SK-N-MC (cell line): ENCODE data around the gene VGLL4.
A peak's percentile ranks its signal among the peaks of the same experiment; 100 is the strongest.
"Not testable (repeated sequence)": the region's sequence is repeated elsewhere in the genome, so short reads cannot be mapped to it uniquely, and the experiment has no call there.

Experiments
- DNase-seq: peaks from one replicate; pipeline ENCODE4 v3.0.0-alpha.2; 2011; ENCODE audit warnings: low read depth, low spot score
- H3K27ac ChIP-seq: fragments of 200-600 bp; sonication (generic); 2 replicates; pipeline ENCODE4 v1.5.1; 2016; ENCODE audit warnings: mixed run types
- H3K36me3 ChIP-seq: fragments of 200-600 bp; sonication (generic); 2 replicates; pipeline ENCODE4 v1.6.1; 2017; ENCODE audit warnings: antibody characterized with exemption, low read length, mixed read lengths; ENCODE audit not compliant: insufficient read depth
- H3K4me3 ChIP-seq: fragments of 200-600 bp; sonication (generic); 2 replicates; pipeline ENCODE4 v1.5.1; 2016
- H3K9ac ChIP-seq: fragments of 200-600 bp; sonication (generic); 2 replicates; pipeline ENCODE4 v1.8.0; 2017; ENCODE audit warnings: mixed run types, mixed read lengths; ENCODE audit not compliant: insufficient read length
- H3K9me3 ChIP-seq: fragments of 200-600 bp; sonication (generic); 2 replicates; pipeline ENCODE4 v1.6.1; 2017; ENCODE audit warnings: low read depth, mild to moderate bottlenecking, antibody characterized with exemption, low read length, moderate library complexity, mixed read lengths
- EZH2 ChIP-seq: fragments of 200-600 bp; sonication (generic); IDR thresholded peaks from one replicate; pipeline ENCODE4 v1.6.1; 2017; ENCODE audit warnings: antibody characterized with exemption
- FOXP2 ChIP-seq: optimal IDR thresholded peaks from 2 replicates; pipeline ENCODE3; 2011; ENCODE audit warnings: mild to moderate bottlenecking, moderate library complexity; ENCODE audit not compliant: insufficient read depth; ENCODE audit errors: extremely low read length, control extremely low read depth
- POLR2AphosphoS5 ChIP-seq: IDR thresholded peaks from 2 replicates; pipeline ENCODE4 v1.6.1; 2012; ENCODE audit warnings: mild to moderate bottlenecking, low read depth, low read length, borderline replicate concordance

Gene VGLL4

DNA sequence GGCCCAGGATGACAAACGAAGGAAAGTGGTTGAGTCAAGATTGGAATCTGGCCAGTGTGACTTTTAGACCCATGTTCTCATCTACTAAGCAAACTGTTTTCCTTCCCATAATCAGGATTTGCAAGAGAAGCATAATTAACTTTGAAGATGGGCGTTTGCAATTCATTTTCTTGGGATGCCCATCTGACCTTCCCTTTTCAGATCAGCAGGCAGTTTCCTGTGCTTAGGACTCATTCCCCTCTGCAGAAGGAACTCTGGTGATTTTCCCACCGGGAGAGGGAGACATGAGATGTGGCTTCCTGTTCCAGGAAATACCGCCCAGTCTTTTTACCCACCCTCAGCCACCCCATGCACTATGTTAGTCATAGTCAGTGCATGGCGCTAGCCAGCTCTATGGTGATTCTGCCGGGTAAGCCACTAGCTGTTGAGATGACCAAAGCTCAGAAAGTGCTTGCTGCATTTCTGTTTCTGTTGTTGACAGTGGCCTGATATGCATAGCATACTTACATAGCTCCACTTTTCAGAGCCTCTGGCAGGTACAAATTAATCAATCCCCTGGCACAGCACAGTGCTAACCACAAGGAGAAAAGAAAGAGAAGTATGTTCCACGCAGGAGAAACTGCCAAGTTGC is 129.4 kb downstream of the VGLL4 start:
- Histone ChIP-seq H3K9me3 (no peaks in the 10 kb centered on the region), H3K9ac (no peak overlapping the region), H3K27ac (peak overlapping the region; percentile 50; the same call in 1 of the 2 replicates), H3K36me3 (no peaks in the 10 kb centered on the region), H3K4me3 (no peak overlapping the region)
- TF ChIP-seq POLR2AphosphoS5 = no peak
- no peak for TF ChIP-seq EZH2
- TF ChIP-seq FOXP2 = no peak
- DNase-seq = no peak

DNA sequence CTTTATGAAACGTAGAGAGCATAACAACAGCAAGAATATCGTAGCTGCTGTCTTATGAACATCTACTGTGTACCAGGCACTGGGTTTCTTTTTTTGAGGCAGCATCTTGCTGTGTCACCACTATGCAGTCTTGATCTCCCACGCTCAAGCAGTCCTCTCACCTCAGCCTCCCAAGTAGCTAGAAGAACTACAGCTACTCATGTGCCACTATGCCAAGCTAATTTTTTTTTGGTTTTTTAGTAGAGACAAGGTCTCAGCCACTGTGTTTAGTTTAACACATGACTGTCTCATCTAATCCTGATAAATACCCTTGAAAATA is 129.9 kb downstream of the VGLL4 start:
- H3K27ac ChIP-seq = peak overlapping the region; percentile 50; the same call in 1 of the 2 replicates
- DNase-seq = no peak

DNA sequence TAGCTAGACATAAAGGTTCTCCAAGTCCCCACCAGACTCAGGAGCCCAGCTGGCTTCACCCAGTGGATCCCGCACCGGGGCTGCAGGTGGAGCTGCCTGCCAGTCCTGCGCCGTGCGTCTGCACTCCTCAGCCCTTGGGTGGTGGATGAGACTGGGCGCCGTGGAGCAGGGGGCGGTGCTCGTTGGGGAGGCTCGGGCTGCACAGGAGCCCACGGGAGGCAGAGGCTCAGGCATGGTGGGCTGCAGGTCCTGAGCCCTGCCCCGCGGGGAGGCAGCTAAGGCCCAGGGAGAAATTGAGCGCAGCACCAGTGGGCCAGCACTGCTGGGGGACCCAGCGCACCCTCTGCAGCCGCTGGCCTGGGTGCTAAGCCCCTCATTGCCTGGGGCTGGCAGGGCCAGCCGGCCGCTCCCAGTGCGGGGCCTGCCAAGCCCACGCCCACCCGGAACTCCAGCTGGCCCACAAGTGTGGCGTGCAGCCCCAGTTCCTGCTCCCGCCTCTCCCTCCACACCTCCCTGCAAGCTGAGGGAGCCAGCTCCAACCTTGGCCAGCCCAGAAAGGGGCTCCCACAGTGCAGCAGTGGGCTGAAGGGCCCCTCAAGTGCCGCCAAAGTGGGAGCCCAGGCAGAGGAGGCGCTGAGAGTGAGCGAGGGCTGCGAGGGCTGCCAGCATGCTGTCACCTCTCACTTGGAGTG is 130.4 kb downstream of the VGLL4 start:
- DNase-seq, H3K9me3 ChIP-seq, H3K4me3 ChIP-seq, H3K36me3 ChIP-seq, H3K27ac ChIP-seq, H3K9ac ChIP-seq: not testable (repeated sequence)

More for the DNA sequence above, 129.9 kb downstream of the VGLL4 start:
- Histone ChIP-seq H3K9me3 (no peaks in the 10 kb centered on the region), H3K4me3 (no peak overlapping the region), H3K36me3 (no peaks in the 10 kb centered on the region), H3K9ac (no peak overlapping the region)
- no peak for TF ChIP-seq EZH2
- no peak for TF ChIP-seq FOXP2
- TF ChIP-seq POLR2AphosphoS5 = no peak

DNA sequence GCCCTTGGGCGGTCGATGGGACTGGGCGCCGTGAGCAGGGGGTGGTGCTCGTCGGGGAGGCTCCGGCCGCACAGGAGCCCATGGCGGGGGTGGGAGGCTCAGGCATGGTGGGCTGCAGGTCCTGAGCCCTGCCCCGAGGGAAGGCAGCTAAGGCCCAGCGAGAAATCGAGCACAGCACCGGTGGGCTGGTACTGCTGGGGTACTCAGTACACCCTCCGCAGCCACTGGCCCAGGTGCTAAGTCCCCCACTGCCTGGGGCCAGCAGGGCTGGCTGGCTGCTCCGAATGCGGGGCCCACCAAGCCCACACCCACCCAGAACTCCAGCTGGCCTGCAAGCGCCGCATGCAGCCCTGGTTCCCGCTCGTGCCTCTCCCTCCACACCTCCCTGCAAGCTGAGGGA is 132.1 kb downstream of the VGLL4 start:
- H3K9me3 ChIP-seq, H3K36me3 ChIP-seq, DNase-seq, H3K4me3 ChIP-seq, H3K27ac ChIP-seq, H3K9ac ChIP-seq: not testable (repeated sequence)

DNA sequence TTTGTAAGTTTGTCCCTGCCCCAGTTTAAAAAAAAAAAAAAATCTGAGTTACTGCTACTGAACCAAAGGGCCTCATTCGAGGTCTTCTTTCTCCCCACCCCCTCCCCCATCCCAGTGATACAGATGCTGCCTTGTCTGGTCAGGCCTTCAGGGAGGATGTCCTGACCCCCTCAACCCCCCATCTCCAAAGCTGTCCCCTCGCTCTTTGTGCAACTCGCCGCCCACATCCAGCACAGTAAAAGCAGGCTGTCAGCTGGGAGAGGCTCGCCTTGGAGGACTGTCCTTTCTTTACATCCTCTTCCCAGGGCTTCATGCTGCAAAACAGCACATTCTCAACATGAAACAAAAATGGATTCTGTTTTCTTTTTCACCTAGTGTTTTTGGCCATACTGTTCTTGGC is 133.4 kb downstream of the VGLL4 start:
- H3K36me3 ChIP-seq = no peaks in the 10 kb centered on the region
- DNase-seq = no peak
- H3K9ac ChIP-seq = no peak overlapping the region
- H3K9me3 ChIP-seq = no peaks in the 10 kb centered on the region
- TF ChIP-seq FOXP2 = no peak
- no peak overlapping the region for H3K27ac ChIP-seq
- no peak overlapping the region for H3K4me3 ChIP-seq

DNA sequence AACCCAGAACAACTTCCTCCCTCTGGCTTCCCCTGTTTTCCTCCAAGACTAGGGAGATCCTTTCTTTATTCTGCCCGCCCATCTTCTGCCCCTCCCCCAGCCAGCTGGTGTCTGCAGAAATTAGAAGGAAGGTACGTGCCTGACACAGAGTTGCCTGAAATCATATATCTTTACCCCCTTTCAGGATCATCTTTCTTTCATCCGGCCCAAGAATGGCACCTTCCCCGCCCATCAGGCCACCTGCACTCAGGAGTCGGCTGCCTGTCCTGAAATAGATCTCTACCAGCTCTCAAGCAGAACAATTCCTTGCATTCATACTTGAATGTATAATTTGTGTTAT is 133.7 kb downstream of the VGLL4 start:
- Histone ChIP-seq H3K36me3 (no peaks in the 10 kb centered on the region), H3K4me3 (no peak overlapping the region), H3K9ac (no peak overlapping the region), H3K9me3 (no peaks in the 10 kb centered on the region), H3K27ac (peak overlapping the region; percentile 87)
- DNase-seq = no peak
- TF ChIP-seq POLR2AphosphoS5 (no peak), EZH2 (no peak), FOXP2 (no peak)

DNA sequence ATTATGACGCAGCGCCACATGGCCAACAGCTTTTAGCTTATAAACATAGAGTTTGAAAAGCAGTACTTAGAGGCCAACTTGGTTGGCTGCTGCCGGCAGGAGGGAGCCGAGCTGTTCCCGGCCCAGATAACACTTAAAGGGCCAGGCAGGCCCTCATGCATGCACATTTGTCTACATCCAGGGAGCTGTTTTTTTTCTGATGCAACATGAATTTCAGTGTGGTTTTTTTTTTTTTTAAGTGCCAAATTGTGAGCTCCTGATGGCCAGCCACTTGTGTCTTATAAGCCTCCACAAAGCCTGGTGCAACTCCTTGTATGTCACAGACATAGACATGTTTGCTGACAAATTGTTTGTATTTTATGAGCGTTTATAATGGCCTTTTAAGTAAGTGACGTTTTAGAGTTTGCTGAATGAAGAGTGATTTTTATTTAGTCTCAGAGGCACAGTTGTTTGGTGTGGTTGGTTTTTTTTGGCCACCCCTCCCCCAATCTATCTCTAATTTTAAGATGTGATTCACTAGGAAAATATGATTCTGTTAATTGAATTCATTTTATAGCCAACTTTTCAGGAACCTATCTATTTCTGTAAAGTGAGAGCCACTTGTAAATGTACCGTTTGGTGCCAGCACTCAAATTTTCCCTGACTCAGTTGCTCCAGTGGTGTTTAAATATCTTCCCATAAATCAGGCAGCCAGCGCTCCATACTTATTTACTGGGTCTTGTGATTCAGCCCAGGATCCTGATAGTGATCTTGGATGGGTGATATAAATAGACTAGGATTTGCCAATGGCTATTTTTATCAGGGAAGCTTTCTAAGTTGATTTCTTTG is 134.3 kb downstream of the VGLL4 start:
- Histone ChIP-seq H3K36me3 (no peaks in the 10 kb centered on the region), H3K9me3 (no peaks in the 10 kb centered on the region), H3K4me3 (peak overlapping the region; percentile 43; the same call in 1 of the 2 replicates), H3K9ac (peak overlapping the region; percentile 55), H3K27ac (peak overlapping the region; percentile 87)
- TF ChIP-seq FOXP2 (no peak), POLR2AphosphoS5 (no peak), EZH2 (no peak)
- no peak for DNase-seq

DNA sequence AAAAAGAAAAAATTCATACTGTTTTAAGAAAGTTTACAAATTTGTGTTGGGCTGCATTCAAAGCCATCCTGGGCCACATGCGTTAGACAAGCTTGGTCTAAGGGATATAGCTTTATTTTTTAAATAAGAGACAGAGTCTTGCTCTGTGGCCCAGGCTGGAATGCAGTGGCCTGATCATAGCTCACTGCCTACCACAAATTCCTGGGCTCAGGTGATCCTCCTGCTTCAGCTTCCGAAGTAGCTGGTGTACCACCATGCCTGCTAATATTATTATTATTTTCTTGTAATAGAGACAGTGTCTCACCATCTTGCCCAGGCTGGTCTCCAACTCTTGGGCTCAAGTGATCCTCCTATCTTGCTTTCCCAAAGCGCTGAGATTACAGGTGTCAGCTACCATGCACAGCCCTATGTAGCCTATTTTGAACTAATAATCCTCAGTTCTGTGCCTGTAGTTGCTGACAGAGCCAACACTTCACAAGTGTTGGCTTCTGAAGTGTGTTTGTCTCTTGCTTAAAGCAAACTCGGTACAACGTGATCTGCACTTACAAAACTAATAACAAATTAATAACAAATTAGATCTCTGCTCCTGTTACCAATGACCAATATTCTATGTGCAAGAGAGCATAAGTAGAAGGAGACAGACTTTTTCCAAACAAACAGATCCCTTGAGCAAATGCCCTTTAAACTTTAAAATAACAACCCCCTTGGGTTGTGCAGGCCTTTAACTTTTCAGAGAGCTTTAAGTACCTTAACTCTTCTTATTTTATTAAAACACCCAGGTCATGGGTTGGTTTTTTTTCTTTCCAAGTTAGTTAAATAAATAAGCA is 135.2 kb downstream of the VGLL4 start:
- Histone ChIP-seq H3K4me3 (peak overlapping the region; percentile 43; the same call in 1 of the 2 replicates), H3K9ac (peak overlapping the region; percentile 55)

More for the DNA sequence above, 135.2 kb downstream of the VGLL4 start:
- TF ChIP-seq EZH2 (no peak), POLR2AphosphoS5 (no peak), FOXP2 (no peak)
- no peak for DNase-seq
- Histone ChIP-seq H3K27ac (peak overlapping the region; percentile 87), H3K36me3 (no peaks in the 10 kb centered on the region), H3K9me3 (no peaks in the 10 kb centered on the region)
